Astrocyte of the spinal cord (primary cell): ENCODE data around the gene TTLL1.

Experiments
- DNase-seq: peaks from one replicate; pipeline ENCODE4 v3.0.0; 2011; ENCODE audit warnings: low read depth, low spot score
- H3K4me3 ChIP-seq: 2 replicates; pipeline ENCODE4 v1.5.1; 2011; ENCODE audit warnings: low read depth, mild to moderate bottlenecking, low read length, moderate library complexity
- CTCF ChIP-seq: IDR thresholded peaks from 2 replicates; pipeline ENCODE4 v1.5.1; 2012; ENCODE audit warnings: low read depth, mild to moderate bottlenecking, low read length, inconsistent platforms
- in situ Hi-C: cut with HindIII; loops from 2 replicates; pipeline ENCODE4 v1.10.0; 2017; ENCODE audit warnings: low sequenced_read_pairs

TTLL1 gene

GRCh38 chr22:43131773-43132501 lies 42.7 kb upstream of the TTLL1 start:
- in situ Hi-C loops = no loop called here
- TF ChIP-seq CTCF = no peak
- DNase-seq = no peak
- H3K4me3 ChIP-seq = no peak overlapping the region

- no peak for TF ChIP-seq CTCF
- H3K4me3 ChIP-seq = no peak overlapping the region
- in situ Hi-C loops = no loop called here
- no peak for DNase-seq
Measured at GRCh38 chr22:43129426-43130425, 40.5 kb upstream of the TTLL1 start.

- TF ChIP-seq CTCF = no peak
- no peak for DNase-seq
- in situ Hi-C loops = no loop called here
- no peak overlapping the region for H3K4me3 ChIP-seq
Measured at GRCh38 chr22:43128928-43129424, 39.8 kb upstream of the TTLL1 start.

- DNase-seq = no peak
- H3K4me3 ChIP-seq = no peak overlapping the region
- TF ChIP-seq CTCF = no peak
- in situ Hi-C loops = no loop called here
Measured at GRCh38 chr22:43128116-43128515, 38.9 kb upstream of the TTLL1 start.

- DNase-seq = no peak
- in situ Hi-C loops = no loop called here
- H3K4me3 ChIP-seq = no peak overlapping the region
- no peak for TF ChIP-seq CTCF
Measured at GRCh38 chr22:43127166-43127908, 38.1 kb upstream of the TTLL1 start.
